ENCODE results near the gene LYZL2. TPM values are rescaled to one million over a fixed set of nuclear protein-coding genes. Genes with fewer than 3 reads are reported as not detected.
"Not testable (repeated sequence)": the region's sequence is repeated elsewhere in the genome, so short reads cannot be mapped to it uniquely, and the experiment has no call there.

Gene LYZL2
- polyA plus RNA-seq, 3 donors: not detected

DNA sequence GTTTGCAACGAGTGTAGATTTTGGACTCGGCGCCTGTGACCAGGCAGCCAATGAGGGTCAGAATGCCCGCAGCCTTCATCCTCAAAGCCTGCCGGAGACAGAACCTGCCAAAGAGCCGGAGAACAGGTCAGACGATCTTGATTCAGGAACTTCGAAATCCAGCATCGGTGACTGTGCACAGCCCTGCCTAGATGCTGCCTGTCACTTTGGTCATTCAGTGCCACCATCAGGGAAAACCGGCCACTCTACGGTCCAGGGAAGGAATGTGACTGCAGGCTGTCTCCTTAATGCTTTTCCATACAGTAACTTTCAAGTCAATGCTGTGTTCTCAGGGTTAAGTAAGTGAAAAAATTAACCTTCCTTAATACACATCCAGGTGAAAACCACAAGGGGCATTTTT, 2.7 kb downstream of the LYZL2 start:
- H3K36me3 Mint-ChIP-seq; H3K9me3 Mint-ChIP-seq; H3K9ac ChIP-seq (ENCODE audit: insufficient read depth, low read length, poor library complexity, severe bottlenecking); H4K20me1 ChIP-seq (ENCODE audit: insufficient read depth, low read length); H3K4me3 ChIP-seq (replicated peaks in 1 of 3; ENCODE audit: low read depth in 2 of 3, low read length in 3 of 3); H3K4me2 ChIP-seq (replicated peaks; ENCODE audit: extremely low read depth, low read length, poor library complexity, severe bottlenecking); H2AFZ ChIP-seq (ENCODE audit: insufficient read depth, low read depth, low read length, poor library complexity, severe bottlenecking); H3K27me3 ChIP-seq (ENCODE audit: control insufficient read depth in 2 of 2, insufficient read depth in 2 of 2, low read length in 2 of 2); H3K4me3 Mint-ChIP-seq; intact Hi-C loops (cut with micrococcal nuclease); H3K9me3 ChIP-seq (replicated peaks in 1 of 2; ENCODE audit: control insufficient read depth in 1 of 2, insufficient read depth in 1 of 2, low read length in 2 of 2); H3K27me3 Mint-ChIP-seq (ENCODE audit: low read depth in 3 of 3); H3K27ac Mint-ChIP-seq; H3K79me2 ChIP-seq (ENCODE audit: insufficient read depth, low read length); H3K36me3 ChIP-seq (replicated peaks in 1 of 2; ENCODE audit: control insufficient read depth in 1 of 2, insufficient read depth in 2 of 2, low read length in 2 of 2); H3K27ac ChIP-seq (ENCODE audit: low read depth in 1 of 2, low read length in 2 of 2); DNase-seq: not testable (repeated sequence)
- H3K4me1 Mint-ChIP-seq: peaks cover 12% of the 10 kb centered on the region
- WGBS (ENCODE audit: insufficient coverage): 94% methylated on average over 5 of the region's 11 CpGs
- H3K4me1 ChIP-seq (ENCODE audit: control insufficient read depth in 1 of 2, insufficient read depth in 2 of 2, low read length in 2 of 2): peaks cover 7 to 11% of the 10 kb centered on the region in 2 donors

- H3K4me2 ChIP-seq (replicated peaks; ENCODE audit: extremely low read depth, low read length, poor library complexity, severe bottlenecking): not testable (repeated sequence)
- H3K27ac Mint-ChIP-seq: peak overlapping the region in 1 of 7 donors; percentile 61
Measured at GRCh38 chr10:30626196-30626595, 3.4 kb downstream of the LYZL2 start.

GRCh38 chr10:30625080-30625479, 4.5 kb downstream of the LYZL2 start:
- H3K4me1 Mint-ChIP-seq: peaks cover 2% of the 10 kb centered on the region
- no peak for DNase-seq
- peaks cover 2 to 8% (median 6%) of the 10 kb centered on the region in 3 donors for H3K27me3 Mint-ChIP-seq (ENCODE audit: low read depth in 3 of 3)
- intact Hi-C loops (cut with micrococcal nuclease): no loop called here
- no peak overlapping the region for H3K27ac Mint-ChIP-seq
- no peaks in the 10 kb centered on the region for H3K79me2 ChIP-seq (ENCODE audit: insufficient read depth, low read length)
- TF ChIP-seq, protein P1, sequence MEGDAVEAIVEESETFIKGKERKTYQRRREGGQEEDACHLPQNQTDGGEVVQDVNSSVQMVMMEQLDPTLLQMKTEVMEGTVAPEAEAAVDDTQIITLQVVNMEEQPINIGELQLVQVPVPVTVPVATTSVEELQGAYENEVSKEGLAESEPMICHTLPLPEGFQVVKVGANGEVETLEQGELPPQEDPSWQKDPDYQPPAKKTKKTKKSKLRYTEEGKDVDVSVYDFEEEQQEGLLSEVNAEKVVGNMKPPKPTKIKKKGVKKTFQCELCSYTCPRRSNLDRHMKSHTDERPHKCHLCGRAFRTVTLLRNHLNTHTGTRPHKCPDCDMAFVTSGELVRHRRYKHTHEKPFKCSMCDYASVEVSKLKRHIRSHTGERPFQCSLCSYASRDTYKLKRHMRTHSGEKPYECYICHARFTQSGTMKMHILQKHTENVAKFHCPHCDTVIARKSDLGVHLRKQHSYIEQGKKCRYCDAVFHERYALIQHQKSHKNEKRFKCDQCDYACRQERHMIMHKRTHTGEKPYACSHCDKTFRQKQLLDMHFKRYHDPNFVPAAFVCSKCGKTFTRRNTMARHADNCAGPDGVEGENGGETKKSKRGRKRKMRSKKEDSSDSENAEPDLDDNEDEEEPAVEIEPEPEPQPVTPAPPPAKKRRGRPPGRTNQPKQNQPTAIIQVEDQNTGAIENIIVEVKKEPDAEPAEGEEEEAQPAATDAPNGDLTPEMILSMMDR (IDR thresholded peaks at IDR 0.05): no peak
- no peak overlapping the region for H3K27ac ChIP-seq (ENCODE audit: low read depth in 1 of 2, low read length in 2 of 2)
- no peaks in the 10 kb centered on the region for H3K36me3 Mint-ChIP-seq
- no peak overlapping the region for H2AFZ ChIP-seq (ENCODE audit: insufficient read depth, low read depth, low read length, poor library complexity, severe bottlenecking)
- H3K9me3 ChIP-seq (replicated peaks in 1 of 2; ENCODE audit: control insufficient read depth in 1 of 2, insufficient read depth in 1 of 2, low read length in 2 of 2): no peaks in the 10 kb centered on the region
- no peak overlapping the region for H3K4me2 ChIP-seq (replicated peaks; ENCODE audit: extremely low read depth, low read length, poor library complexity, severe bottlenecking)
- 80% methylated on average over 2 of the region's 3 CpGs for WGBS (ENCODE audit: insufficient coverage)
- no peak overlapping the region for H3K9ac ChIP-seq (ENCODE audit: insufficient read depth, low read length, poor library complexity, severe bottlenecking)
- H3K4me1 ChIP-seq (ENCODE audit: control insufficient read depth in 1 of 2, insufficient read depth in 2 of 2, low read length in 2 of 2): no peaks in the 10 kb centered on the region
- peaks cover 0 to 7% (median 4%) of the 10 kb centered on the region in 7 donors for H3K9me3 Mint-ChIP-seq
- no peak overlapping the region for H3K4me3 Mint-ChIP-seq
- no peaks in the 10 kb centered on the region for H3K36me3 ChIP-seq (replicated peaks in 1 of 2; ENCODE audit: control insufficient read depth in 1 of 2, insufficient read depth in 2 of 2, low read length in 2 of 2)
- H3K4me3 ChIP-seq (replicated peaks in 1 of 3; ENCODE audit: low read depth in 2 of 3, low read length in 3 of 3): no peak overlapping the region
- no peaks in the 10 kb centered on the region for H3K27me3 ChIP-seq (ENCODE audit: control insufficient read depth in 2 of 2, insufficient read depth in 2 of 2, low read length in 2 of 2)
- no peaks in the 10 kb centered on the region for H4K20me1 ChIP-seq (ENCODE audit: insufficient read depth, low read length)

More at GRCh38 chr10:30626196-30626595, 3.4 kb downstream of the LYZL2 start:
- DNase-seq; H2AFZ ChIP-seq (ENCODE audit: insufficient read depth, low read depth, low read length, poor library complexity, severe bottlenecking); H3K27me3 ChIP-seq (ENCODE audit: control insufficient read depth in 2 of 2, insufficient read depth in 2 of 2, low read length in 2 of 2); H3K4me3 ChIP-seq (replicated peaks in 1 of 3; ENCODE audit: low read depth in 2 of 3, low read length in 3 of 3); H3K9me3 Mint-ChIP-seq; H3K4me3 Mint-ChIP-seq; H3K27ac ChIP-seq (ENCODE audit: low read depth in 1 of 2, low read length in 2 of 2); H3K9me3 ChIP-seq (replicated peaks in 1 of 2; ENCODE audit: control insufficient read depth in 1 of 2, insufficient read depth in 1 of 2, low read length in 2 of 2); H3K36me3 Mint-ChIP-seq; H4K20me1 ChIP-seq (ENCODE audit: insufficient read depth, low read length); H3K9ac ChIP-seq (ENCODE audit: insufficient read depth, low read length, poor library complexity, severe bottlenecking); H3K27me3 Mint-ChIP-seq (ENCODE audit: low read depth in 3 of 3); intact Hi-C loops (cut with micrococcal nuclease); H3K79me2 ChIP-seq (ENCODE audit: insufficient read depth, low read length); H3K36me3 ChIP-seq (replicated peaks in 1 of 2; ENCODE audit: control insufficient read depth in 1 of 2, insufficient read depth in 2 of 2, low read length in 2 of 2): not testable (repeated sequence)
- peaks cover 7 to 11% of the 10 kb centered on the region in 2 donors for H3K4me1 ChIP-seq (ENCODE audit: control insufficient read depth in 1 of 2, insufficient read depth in 2 of 2, low read length in 2 of 2)
- 95% methylated on average over 2 of the region's 7 CpGs for WGBS (ENCODE audit: insufficient coverage)
- H3K4me1 Mint-ChIP-seq: peaks cover 12% of the 10 kb centered on the region

All from CD14-positive monocyte (primary cell).